ENCODE measurements around the gene RRP12.

DNA sequence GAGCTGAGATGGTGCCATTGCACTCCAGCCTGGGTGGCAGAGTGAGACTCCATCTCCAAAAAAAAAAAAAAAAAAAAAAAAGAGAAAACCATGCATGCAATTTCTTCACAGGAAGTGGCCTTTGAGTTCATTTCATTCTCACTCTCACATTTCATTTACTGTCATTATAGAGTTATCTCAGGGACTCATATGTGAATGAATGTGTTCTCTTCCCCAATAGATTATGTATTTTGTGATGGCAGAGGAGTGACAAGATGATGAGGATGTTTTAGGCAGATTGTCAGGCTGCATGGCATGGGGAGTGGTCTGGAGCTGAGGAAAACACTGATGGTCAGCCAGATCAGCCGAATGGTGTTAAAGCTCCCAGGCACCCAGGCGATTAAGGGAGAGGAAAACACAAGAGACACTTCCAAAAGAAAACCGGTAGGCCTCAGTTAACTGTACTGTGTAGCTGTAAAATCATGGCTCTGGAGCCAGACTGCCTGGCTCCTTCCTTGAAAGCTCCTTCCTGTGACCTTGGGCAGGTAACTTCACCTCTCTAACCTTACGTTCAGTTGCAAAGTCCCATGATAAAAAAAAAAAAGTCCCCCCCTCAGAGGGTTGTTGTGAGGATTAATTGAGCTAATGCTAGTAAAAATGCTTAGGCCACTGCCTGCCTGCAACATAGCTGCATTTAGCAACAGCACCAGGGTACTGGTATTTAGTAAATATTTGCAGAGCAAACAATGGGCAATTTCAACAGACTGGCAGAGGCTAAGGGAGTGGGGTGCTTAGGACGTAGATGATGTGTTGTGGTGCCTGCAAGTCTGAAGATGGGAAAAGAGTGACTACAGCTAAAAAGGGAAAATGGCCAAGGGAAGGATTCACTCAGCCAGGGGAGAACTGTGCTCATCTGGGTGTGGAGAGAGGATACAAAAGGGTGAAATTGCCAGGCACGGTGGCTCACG lies 73.5 kb downstream of the RRP12 start:
- TF ChIP-seq, protein P1, sequence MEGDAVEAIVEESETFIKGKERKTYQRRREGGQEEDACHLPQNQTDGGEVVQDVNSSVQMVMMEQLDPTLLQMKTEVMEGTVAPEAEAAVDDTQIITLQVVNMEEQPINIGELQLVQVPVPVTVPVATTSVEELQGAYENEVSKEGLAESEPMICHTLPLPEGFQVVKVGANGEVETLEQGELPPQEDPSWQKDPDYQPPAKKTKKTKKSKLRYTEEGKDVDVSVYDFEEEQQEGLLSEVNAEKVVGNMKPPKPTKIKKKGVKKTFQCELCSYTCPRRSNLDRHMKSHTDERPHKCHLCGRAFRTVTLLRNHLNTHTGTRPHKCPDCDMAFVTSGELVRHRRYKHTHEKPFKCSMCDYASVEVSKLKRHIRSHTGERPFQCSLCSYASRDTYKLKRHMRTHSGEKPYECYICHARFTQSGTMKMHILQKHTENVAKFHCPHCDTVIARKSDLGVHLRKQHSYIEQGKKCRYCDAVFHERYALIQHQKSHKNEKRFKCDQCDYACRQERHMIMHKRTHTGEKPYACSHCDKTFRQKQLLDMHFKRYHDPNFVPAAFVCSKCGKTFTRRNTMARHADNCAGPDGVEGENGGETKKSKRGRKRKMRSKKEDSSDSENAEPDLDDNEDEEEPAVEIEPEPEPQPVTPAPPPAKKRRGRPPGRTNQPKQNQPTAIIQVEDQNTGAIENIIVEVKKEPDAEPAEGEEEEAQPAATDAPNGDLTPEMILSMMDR (IDR thresholded peaks at IDR 0.05), result no peak
- no peak for TF ChIP-seq EZH2 (IDR thresholded peaks at IDR 0.05)

Data from neural progenitor cell (in vitro differentiated cells).